GM23338 (cell line): ENCODE results near the gene LGALS16. TPM values are rescaled to one million over a fixed set of nuclear protein-coding genes. Genes with fewer than 3 reads are reported as not detected.
A peak's percentile ranks its signal among the peaks of the same experiment; 100 is the strongest.

Experiments used
- ATAC-seq: fragments of 200-7000 bp; cut with Tn5 transposase; 3 replicates; pipeline ENCODE4 v1.9.1; 2020
- DNase-seq: peaks from one replicate; pipeline ENCODE4 v3.0.0-alpha.2; 2015; ENCODE audit warnings: low spot score
- H2AFZ ChIP-seq: fragments of 200-600 bp; sonication (generic); 2 replicates; pipeline ENCODE4 v1.8.0; 2016; ENCODE audit warnings: antibody characterized with exemption, mild to moderate bottlenecking, moderate library complexity
- H3F3A ChIP-seq: fragments of 200-600 bp; sonication (generic); replicated peaks from 2 replicates; pipeline ENCODE4 v1.8.0; 2017; ENCODE audit warnings: antibody characterized with exemption, mixed run types, low read depth
- H3K27ac ChIP-seq: fragments of 200-600 bp; sonication (generic); 2 replicates; pipeline ENCODE4 v1.6.1; 2016; ENCODE audit warnings: low read depth
- H3K27me3 ChIP-seq: fragments of 200-600 bp; sonication (generic); 2 replicates; pipeline ENCODE4 v1.8.0; 2016; ENCODE audit warnings: mild to moderate bottlenecking, mixed run types, moderate library complexity; ENCODE audit not compliant: insufficient read depth
- H3K36me3 ChIP-seq: fragments of 200-600 bp; sonication (generic); 2 replicates; pipeline ENCODE4 v1.8.0; 2016; ENCODE audit warnings: mild to moderate bottlenecking; ENCODE audit not compliant: insufficient read depth
- H3K4me1 ChIP-seq: fragments of 200-600 bp; sonication (generic); 2 replicates; pipeline ENCODE4 v1.8.0; 2016; ENCODE audit warnings: mild to moderate bottlenecking, moderate library complexity; ENCODE audit not compliant: insufficient read depth
- H3K4me2 ChIP-seq: fragments of 200-600 bp; sonication (generic); 2 replicates; pipeline ENCODE4 v1.7.1; 2017; ENCODE audit warnings: mixed run types
- H3K4me3 ChIP-seq: fragments of 200-600 bp; sonication (generic); 2 replicates; pipeline ENCODE4 v1.6.1; 2016; ENCODE audit warnings: mixed run types
- H3K79me2 ChIP-seq: fragments of 200-600 bp; sonication (generic); replicated peaks from 2 replicates; pipeline ENCODE4 v1.8.0; 2017; ENCODE audit warnings: mild to moderate bottlenecking; ENCODE audit not compliant: insufficient read depth
- H3K9me2 ChIP-seq: fragments of 200-600 bp; sonication (generic); 2 replicates; pipeline ENCODE4 v1.8.0; 2017; ENCODE audit not compliant: insufficient read depth
- H4K20me1 ChIP-seq: fragments of 200-600 bp; sonication (generic); replicated peaks from 2 replicates; pipeline ENCODE4 v1.8.0; 2017; ENCODE audit warnings: mild to moderate bottlenecking; ENCODE audit not compliant: insufficient read depth
- H3K27ac Mint-ChIP-seq: 2 replicates; pipeline ENCODE4 v1.8.0; 2020; ENCODE audit warnings: inconsistent platforms, mild to moderate bottlenecking, moderate library complexity, mixed read lengths
- H3K27me3 Mint-ChIP-seq: 3 replicates; pipeline ENCODE4 v1.8.0; 2022; ENCODE audit warnings: low read depth, mild to moderate bottlenecking, moderate library complexity, mixed read lengths, inconsistent platforms; ENCODE audit not compliant: insufficient read depth, poor library complexity
- H3K36me3 Mint-ChIP-seq: 3 replicates; pipeline ENCODE4 v1.8.0; 2021; ENCODE audit warnings: low read depth, mild to moderate bottlenecking, inconsistent platforms, moderate library complexity, mixed read lengths
- H3K4me1 Mint-ChIP-seq: 3 replicates; pipeline ENCODE4 v1.8.0; 2020; ENCODE audit warnings: mild to moderate bottlenecking, inconsistent platforms, mixed read lengths
- H3K4me3 Mint-ChIP-seq: 3 replicates; pipeline ENCODE4 v1.8.0; 2021; ENCODE audit warnings: moderate library complexity, mild to moderate bottlenecking, inconsistent platforms, mixed read lengths
- H3K9me3 Mint-ChIP-seq: 3 replicates; pipeline ENCODE4 v1.8.0; 2020; ENCODE audit warnings: moderate library complexity, mild to moderate bottlenecking, inconsistent platforms, mixed read lengths
- CREB1 ChIP-seq: fragments of 250-450 bp; sonication (Bioruptor Pico); IDR thresholded peaks from 2 replicates; pipeline ENCODE4 v1.5.0; 2020; ENCODE audit warnings: low read depth, mild to moderate bottlenecking, moderate library complexity
- ETS1 ChIP-seq: IDR thresholded peaks from 2 replicates; pipeline ENCODE4 v1.6.1; 2016; ENCODE audit warnings: antibody characterized with exemption
- EZH2 ChIP-seq: fragments of 200-600 bp; sonication (generic); IDR thresholded peaks from one replicate; pipeline ENCODE4 v1.8.0; 2017; ENCODE audit warnings: antibody characterized with exemption, mild to moderate bottlenecking, low read depth; ENCODE audit not compliant: unreplicated experiment
- EZH2phosphoT487 ChIP-seq: fragments of 200-600 bp; sonication (generic); IDR thresholded peaks from one replicate; pipeline ENCODE4 v1.8.1; 2018; ENCODE audit warnings: antibody characterized with exemption; ENCODE audit not compliant: unreplicated experiment
- JUNB ChIP-seq: IDR thresholded peaks from one replicate; pipeline ENCODE4 v1.6.1; 2016; ENCODE audit warnings: antibody characterized with exemption; ENCODE audit not compliant: unreplicated experiment
- NANOG ChIP-seq: IDR thresholded peaks from 2 replicates; pipeline ENCODE4 v1.6.1; 2016; ENCODE audit warnings: antibody characterized with exemption, borderline replicate concordance
- REST ChIP-seq: IDR thresholded peaks from one replicate; pipeline ENCODE4 v1.6.1; 2018; ENCODE audit warnings: antibody characterized with exemption; ENCODE audit not compliant: unreplicated experiment
- STAT1 ChIP-seq: IDR thresholded peaks from one replicate; pipeline ENCODE4 v1.6.1; 2016; ENCODE audit warnings: antibody characterized with exemption; ENCODE audit not compliant: unreplicated experiment
- ZNF114 ChIP-seq: fragments of 250-450 bp; sonication (Bioruptor Pico); IDR thresholded peaks from 2 replicates; pipeline ENCODE4 v1.5.0; 2020; ENCODE audit warnings: mild to moderate bottlenecking, moderate library complexity
- ZNF331 ChIP-seq: fragments of 250-450 bp; sonication (Bioruptor Pico); IDR thresholded peaks from 2 replicates; pipeline ENCODE4 v1.5.0; 2020; ENCODE audit warnings: low read depth, mild to moderate bottlenecking, moderate library complexity
- ZNF462 ChIP-seq: fragments of 250-450 bp; sonication (Bioruptor Pico); IDR thresholded peaks from 2 replicates; pipeline ENCODE4 v1.5.0; 2020; ENCODE audit warnings: mild to moderate bottlenecking, moderate library complexity
- polyA plus RNA-seq: library from polyadenylated mRNA; unstranded; fragments of >200 nt; fragmentation: Nextera tagmentation; extraction: Ambion mirVana; gene quantifications from 2 replicates; pipeline ENCODE4 v1.2.1, GENCODE V29; 2016
- total RNA-seq: library from RNA; depleted of rRNA; stranded (reverse); fragments of >200 nt; shearing (Covaris generic); gene quantifications from 2 replicates; pipeline ENCODE4 v1.2.3, GENCODE V29; 2014

LGALS16 gene
- total and polyA plus RNA-seq, 2 experiments from 2014 or later, result not detected

GRCh38 chr19:39617745-39618144 lies 38.0 kb upstream of the LGALS16 start (continued):
- TF ChIP-seq REST (no peak), STAT1 (no peak)

GRCh38 chr19:39623946-39624345 lies 31.8 kb upstream of the LGALS16 start:
- Histone ChIP-seq H3K4me1 (peaks cover 10% of the 10 kb centered on the region), H3F3A (no peaks in the 10 kb centered on the region), H4K20me1 (no peaks in the 10 kb centered on the region), H3K79me2 (no peaks in the 10 kb centered on the region), H3K36me3 (no peaks in the 10 kb centered on the region), H3K4me3 (0 out of 2 replicates have a peak overlapping the region, but pooled peaks have one; percentile 23), H3K27ac (no peak overlapping the region), H3K9me2 (no peaks in the 10 kb centered on the region), H3K27me3 (peaks cover 9% of the 10 kb centered on the region; the same call in 1 of the 2 replicates), H3K4me2 (peak overlapping the region; percentile 62), H2AFZ (peak overlapping the region; percentile 94)
- no peak overlapping the region for H3K4me3 Mint-ChIP-seq
- H3K9me3 Mint-ChIP-seq, result no peaks in the 10 kb centered on the region
- no peak overlapping the region for H3K27ac Mint-ChIP-seq
- H3K27me3 Mint-ChIP-seq, result peaks cover 6% of the 10 kb centered on the region
- peaks cover 13% of the 10 kb centered on the region; the same call in 2 of the 3 replicates for H3K4me1 Mint-ChIP-seq
- DNase-seq (peak; percentile 43), ATAC-seq (peak; percentile 81)
- H3K36me3 Mint-ChIP-seq, result no peaks in the 10 kb centered on the region
- TF ChIP-seq ZNF331 (CRISPR knock-in tag), result no peak
- no peak for TF ChIP-seq ZNF462 (CRISPR knock-in tag)
- TF ChIP-seq EZH2, result no peak
- no peak for TF ChIP-seq REST
- TF ChIP-seq JUNB, result no peak
- TF ChIP-seq ZNF114 (CRISPR knock-in tag), result no peak
- TF ChIP-seq STAT1, result no peak
- no peak for TF ChIP-seq CREB1 (CRISPR knock-in tag)
- TF ChIP-seq ETS1, result no peak
- no peak for TF ChIP-seq EZH2phosphoT487
- TF ChIP-seq NANOG, result no peak
